Left ventricle myocardium inferior (tissue), 1 donor: Measurements from ENCODE around the gene C17orf100. TPM values are rescaled to one million over a fixed set of nuclear protein-coding genes. Genes with fewer than 3 reads are reported as not detected.

Experiments used
- DNase-seq: peaks from one replicate; pipeline ENCODE4 v3.0.0-alpha.2; 2020
- H3K27ac ChIP-seq: fragments of 200-600 bp; replicated peaks from 2 replicates; pipeline ENCODE4 v1.8.0; 2021
- H3K27me3 ChIP-seq: fragments of 200-600 bp; 2 replicates; pipeline ENCODE4 v1.8.0; 2021; ENCODE audit warnings: low read depth
- H3K36me3 ChIP-seq: fragments of 200-600 bp; 2 replicates; pipeline ENCODE4 v1.8.0; 2021
- H3K4me1 ChIP-seq: fragments of 200-600 bp; 2 replicates; pipeline ENCODE4 v1.8.0; 2021
- H3K4me3 ChIP-seq: fragments of 200-600 bp; 2 replicates; pipeline ENCODE4 v1.8.0; 2021; ENCODE audit warnings: mild to moderate bottlenecking, moderate library complexity
- H3K9me3 ChIP-seq: fragments of 200-600 bp; replicated peaks from 2 replicates; pipeline ENCODE4 v1.8.0; 2021
- CTCF ChIP-seq: fragments of 200-600 bp; IDR thresholded peaks from 2 replicates; pipeline ENCODE4 v1.8.0; 2021; ENCODE audit warnings: antibody characterized with exemption, mild to moderate bottlenecking, borderline replicate concordance
- intact Hi-C: fragments of 100-400 bp; cut with micrococcal nuclease; formaldehyde crosslinking; loops from one replicate; pipeline ENCODE4 v1.11.0; 2022
- microRNA-seq: library from miRNA; unstranded; fragments of <30 nt; microRNA quantifications from one replicate; pipeline ENCODE4 v1.2.0, GENCODE V29; 2020
- total RNA-seq: library from RNA; stranded (reverse); fragmentation: NEBNext Ultra II Directional; extraction: Animal tissue kit (Norgen Biotek cat#: 25700); gene quantifications from one replicate; pipeline ENCODE4 v1.2.1, GENCODE V29; 2021
- donor health status: DM: no; HTN: yes; CAD: no; lungs with severe emphysema.

The C17orf100 gene
- total RNA-seq, 1 donor from 2014 or later, result 0.69 TPM

- Histone ChIP-seq H3K27ac (no peak overlapping the region), H3K36me3 (no peaks in the 10 kb centered on the region), H3K4me3 (no peak overlapping the region), H3K27me3 (peaks cover 60% of the 10 kb centered on the region), H3K9me3 (no peaks in the 10 kb centered on the region), H3K4me1 (no peaks in the 10 kb centered on the region)
- no peak for TF ChIP-seq CTCF
- DNase-seq, result no peak
- intact Hi-C loops, result no loop called here
Measured at GRCh38 chr17:6702567-6703215, 51.1 kb downstream of the C17orf100 start.

Small RNA genes within 50 kb of the gene (microRNA-seq; reads per million reads assigned to microRNA genes)
- not detected for gene MIR4520-1
- gene MIR4520-2, result not detected

Other genes starting within 250 kb of the C17orf100 start
- gene AIPL1, start 216.6 kb upstream of the C17orf100 start, total RNA-seq, result not detected
- gene PIMREG, start 207.3 kb upstream of the C17orf100 start, total RNA-seq, result 0.19 TPM
- gene PITPNM3, start 95.2 kb upstream of the C17orf100 start, total RNA-seq, result 0.36 TPM
- 7.0 TPM for gene KIAA0753, start 11.1 kb upstream of the C17orf100 start, total RNA-seq
- gene TXNDC17, start 10.7 kb upstream of the C17orf100 start, total RNA-seq, result 53.2 TPM
- gene MED31, start 157 bp upstream of the C17orf100 start, total RNA-seq, result 14.1 TPM
- not detected for gene SLC13A5, start 61.6 kb downstream of the C17orf100 start, total RNA-seq
- 18.6 TPM for gene XAF1, start 104.3 kb downstream of the C17orf100 start, total RNA-seq
- not detected for gene FBXO39, start 124.5 kb downstream of the C17orf100 start, total RNA-seq
- gene TEKT1, start 180.0 kb downstream of the C17orf100 start, total RNA-seq, result not detected